GM21717 (cell line): Measurements from ENCODE around the gene FXYD5.
"Not testable (repeated sequence)": the region's sequence is repeated elsewhere in the genome, so short reads cannot be mapped to it uniquely, and the experiment has no call there.

ENCODE experiments used
- ATAC-seq: cut with Tn5 transposase; IDR thresholded peaks from one replicate; pipeline ENCODE4 v1.9.1; 2021; ENCODE audit warnings: mild to moderate bottlenecking, moderate library complexity; ENCODE audit not compliant: unreplicated experiment

The FXYD5 gene

DNA sequence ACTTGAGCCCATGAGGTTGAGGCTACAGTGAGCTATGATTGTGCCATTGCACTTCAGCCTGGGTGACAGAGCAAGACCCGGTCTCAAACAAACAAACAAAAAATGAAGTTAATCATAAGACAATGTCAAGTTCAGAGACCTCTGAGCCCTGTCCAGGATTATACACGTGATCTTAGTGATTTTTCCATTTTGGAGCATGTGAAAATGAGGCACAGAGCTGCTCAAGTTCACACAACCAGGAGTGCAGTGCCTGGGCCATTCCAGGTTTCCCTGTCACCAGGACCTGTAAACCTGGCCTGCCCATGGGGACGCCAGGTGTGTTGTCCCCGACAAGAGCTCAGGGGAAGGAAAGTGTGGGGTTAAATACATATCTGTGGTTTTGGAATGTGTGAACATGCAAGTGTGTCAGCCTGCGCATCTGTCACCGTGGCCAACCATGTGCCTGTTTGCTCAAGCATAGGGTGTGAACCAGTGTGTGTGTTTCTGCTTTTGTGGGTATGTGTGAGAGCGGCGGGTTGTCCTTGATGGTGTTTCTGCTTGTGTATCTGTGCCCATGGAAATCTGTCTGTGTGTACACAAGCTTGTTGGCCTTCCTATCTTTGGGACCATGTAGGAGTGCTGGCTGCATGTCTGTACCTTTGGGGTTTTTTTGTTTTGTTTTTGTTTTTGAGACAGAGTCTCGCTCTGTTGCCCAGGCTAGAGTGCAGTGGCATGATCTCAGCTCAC is 17.4 kb upstream of the FXYD5 start:
- no peak for ATAC-seq

DNA sequence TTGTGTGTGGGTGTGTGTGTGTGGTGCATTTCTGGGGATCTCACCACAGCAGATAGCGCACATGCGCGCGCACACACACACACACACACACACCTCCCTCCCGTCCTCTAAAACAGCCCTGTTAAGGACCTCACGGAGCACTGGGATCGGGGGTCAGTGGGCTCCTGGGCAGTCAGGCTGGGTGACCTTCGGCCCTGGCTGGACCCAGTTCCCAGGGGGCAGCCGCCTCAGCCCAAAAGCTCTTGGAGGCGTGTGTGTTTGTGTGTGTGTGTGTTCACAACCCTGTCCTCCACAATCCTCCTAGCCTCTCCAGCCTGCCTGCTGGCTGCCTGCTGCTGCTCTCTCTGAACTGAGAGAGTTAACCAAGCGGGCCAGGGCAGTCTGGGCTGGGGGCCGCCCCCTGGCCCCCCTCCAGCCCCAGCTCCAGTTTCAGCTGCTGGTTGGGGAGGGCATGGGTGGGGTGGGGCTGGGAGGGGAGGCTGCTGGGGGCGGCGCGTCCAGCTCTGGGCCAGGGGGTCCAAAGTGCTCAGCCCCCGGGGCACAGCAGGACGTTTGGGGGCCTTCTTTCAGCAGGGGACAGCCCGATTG is 16.1 kb upstream of the FXYD5 start, which contains the start of gene FXYD1:
Gene FXYD1, plus strand, starts transcription at position 520 of the 588 bp plus-strand sequence. CDS start 1,256 bp downstream, outside the sequence.
- ATAC-seq = no peak

DNA sequence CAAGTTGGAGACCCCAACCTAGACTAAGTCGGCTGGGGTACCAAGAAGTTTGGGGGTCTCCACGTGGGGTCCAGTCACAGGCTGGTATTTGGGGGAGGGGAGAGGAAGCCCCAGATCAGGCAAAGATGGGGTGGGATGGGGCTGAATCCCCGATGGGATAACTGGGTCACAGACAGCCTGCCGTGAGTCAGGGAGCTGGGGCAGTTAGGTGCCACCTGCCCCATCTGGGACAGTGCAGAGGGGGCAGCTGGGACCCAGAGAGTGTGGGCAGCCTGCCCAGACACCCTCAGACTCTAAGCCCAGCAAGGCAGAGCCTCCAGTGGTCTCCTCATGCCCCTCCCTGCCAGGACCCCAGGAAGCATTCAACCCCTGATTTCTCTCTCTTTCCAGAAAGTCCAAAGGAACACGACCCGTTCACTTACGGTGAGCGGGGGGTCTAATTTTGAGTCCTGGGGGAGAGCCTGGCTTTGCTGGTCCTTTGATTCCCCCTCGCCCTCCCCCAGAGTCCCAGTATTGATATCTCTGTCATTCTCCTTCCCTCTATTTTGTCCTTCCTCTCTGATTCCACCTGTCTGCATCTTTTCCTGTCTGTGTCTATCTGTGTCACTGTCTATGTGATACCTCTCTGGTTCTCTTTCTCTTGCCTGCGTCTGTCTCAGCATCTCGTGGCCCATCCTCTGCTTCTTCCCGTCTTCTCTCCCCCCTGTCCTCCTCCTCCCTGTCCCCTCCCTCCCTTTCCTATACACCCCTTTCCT is 14.2 kb upstream of the FXYD5 start:
- ATAC-seq = no peak

DNA sequence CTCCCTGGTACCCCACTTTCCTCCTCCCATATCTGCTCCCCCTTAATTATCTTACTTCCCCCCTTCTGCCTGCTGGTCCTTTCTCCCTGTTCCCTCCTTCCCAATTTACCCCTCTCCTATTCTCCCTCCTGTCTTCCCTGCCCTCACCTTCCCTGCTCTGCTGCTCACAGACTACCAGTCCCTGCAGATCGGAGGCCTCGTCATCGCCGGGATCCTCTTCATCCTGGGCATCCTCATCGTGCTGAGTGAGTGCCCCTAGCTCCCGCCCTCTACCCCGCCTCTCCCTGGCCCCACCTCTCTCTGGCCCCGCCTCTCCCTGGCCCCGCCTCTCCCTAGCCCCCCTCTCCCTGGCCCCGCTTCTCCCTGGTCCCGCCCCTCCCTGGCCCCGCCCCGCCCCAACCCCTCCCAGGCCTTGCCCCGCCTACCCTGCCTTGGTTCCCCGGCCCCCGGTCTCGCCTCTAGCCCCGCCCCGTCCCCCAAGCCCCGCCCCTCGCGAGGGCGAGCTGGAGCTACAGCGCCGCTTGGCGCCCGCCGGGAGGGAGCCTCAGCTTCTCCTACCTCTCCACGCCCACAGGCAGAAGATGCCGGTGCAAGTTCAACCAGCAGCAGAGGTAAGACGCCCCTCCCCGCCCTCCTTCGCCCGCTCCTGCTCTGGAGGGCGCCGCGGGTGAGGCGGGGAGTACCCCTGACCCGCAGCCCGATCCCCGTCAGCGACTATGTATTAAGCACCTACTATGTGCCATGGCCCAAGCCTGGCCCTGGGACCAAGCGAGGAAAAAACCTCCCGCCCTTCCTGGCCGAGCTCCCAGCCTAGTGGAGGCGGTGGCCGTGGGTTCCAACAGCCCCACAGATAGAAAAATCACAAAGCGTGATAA is 13.3 kb upstream of the FXYD5 start:
- no peak for ATAC-seq

DNA sequence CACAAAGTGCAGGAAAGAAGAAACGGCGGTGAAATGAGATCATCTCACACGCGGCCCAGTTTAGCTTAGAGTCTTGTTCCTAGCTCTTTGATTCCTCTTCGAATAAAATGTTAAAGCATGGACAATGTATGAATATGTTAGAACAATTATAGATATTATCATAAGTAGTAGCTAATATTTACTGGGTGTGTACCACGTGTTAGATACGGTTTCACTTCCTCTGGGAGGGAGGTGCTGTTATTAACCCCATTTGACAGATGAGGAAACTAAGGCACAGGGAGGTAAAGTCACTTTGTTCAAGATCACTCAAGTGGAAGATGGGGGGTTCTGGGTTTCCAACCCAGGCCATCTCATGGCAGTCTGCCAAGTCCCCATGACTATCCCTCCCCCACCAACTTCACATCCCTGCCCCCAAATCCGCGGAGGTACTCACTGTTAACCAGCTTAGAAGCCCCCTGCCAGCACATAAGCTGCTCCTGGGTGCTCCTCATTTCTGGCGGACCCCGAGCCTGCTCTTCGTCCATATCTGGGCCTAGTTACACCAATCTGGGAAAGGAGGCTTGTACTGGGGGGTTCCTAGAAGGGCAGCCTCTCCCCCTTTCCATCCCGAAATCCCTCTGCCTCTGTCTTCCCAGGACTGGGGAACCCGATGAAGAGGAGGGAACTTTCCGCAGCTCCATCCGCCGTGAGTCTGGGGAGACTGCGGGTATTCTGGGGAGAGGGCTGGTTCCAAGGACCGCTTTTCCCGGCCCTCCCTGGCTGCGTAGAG is 12.5 kb upstream of the FXYD5 start:
- ATAC-seq = no peak

DNA sequence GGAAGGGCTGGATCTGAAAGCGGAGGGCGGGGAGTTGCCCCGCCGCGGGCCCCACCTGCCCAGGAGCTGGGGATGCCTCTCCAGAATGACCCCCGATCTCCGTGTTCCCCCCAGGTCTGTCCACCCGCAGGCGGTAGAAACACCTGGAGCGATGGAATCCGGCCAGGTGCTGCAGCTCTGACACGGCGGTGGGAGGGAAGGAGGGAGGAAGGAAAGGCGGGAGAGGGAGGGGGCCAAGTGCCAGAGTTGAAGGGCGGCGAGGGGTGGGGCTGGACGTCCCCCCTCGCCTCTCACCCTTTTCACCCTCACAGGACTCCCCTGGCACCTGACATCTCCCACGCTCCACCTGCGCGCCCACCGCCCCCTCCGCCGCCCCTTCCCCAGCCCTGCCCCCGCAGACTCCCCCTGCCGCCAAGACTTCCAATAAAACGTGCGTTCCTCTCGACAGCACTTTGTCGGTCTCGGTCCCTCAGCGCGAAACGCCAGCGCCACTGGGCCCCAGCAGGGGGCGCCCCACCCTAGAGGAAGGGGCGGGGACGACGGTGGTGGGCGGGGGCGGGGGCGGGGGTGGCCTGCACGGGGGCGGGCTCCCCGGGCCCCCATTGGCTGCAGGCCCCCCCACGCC is 11.8 kb upstream of the FXYD5 start:
- no peak for ATAC-seq

DNA sequence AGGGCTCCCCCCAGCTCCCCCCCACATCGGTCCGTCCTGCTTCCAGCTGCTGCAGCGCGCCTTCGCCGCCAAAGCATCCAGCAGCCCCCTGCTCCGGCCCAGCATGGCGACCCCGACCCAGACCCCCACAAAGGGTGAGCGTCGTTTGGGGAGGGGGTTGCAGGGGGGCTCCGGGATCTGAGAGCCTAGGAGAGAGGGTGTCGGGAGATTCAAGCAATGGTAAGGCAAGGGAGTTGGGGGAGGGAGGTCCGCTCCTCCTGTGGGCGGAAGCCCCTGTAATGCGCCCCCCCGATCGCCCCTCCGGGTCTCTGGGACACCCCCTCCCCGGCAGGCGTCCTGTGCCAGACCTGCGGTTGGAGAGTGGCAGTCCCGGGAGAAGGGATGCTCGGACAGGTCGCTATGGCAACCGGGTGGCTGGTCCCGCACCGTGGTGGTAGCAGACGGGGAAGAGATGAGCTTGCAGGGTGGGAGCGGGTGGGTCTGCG is 11.3 kb upstream of the FXYD5 start, which contains the start of gene FXYD7:
Gene FXYD7, plus strand, starts transcription at position 25 of the 485 bp plus-strand sequence. Its CDS starts 79 bp downstream, at position 104.
- no peak for ATAC-seq

DNA sequence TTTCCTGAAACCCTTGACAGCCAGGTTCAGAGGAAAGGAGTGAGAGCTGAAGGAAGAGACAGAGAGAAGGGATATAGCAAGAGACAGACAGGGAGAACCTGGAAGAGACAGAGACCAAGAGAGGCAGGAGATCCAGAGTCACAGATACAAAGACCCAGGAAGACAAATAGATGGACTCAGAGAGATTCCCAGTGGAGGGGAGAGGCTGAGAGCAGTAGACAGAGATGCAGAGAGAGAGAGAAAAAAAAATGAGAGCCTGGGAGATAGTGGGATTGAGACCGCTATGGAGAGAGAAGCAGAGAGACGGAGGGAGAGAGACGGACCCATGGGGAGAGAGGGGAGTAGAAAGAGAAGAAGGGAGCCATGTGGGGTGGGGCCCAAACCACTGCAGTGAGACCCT is 10.7 kb upstream of the FXYD5 start:
- no peak for ATAC-seq

DNA sequence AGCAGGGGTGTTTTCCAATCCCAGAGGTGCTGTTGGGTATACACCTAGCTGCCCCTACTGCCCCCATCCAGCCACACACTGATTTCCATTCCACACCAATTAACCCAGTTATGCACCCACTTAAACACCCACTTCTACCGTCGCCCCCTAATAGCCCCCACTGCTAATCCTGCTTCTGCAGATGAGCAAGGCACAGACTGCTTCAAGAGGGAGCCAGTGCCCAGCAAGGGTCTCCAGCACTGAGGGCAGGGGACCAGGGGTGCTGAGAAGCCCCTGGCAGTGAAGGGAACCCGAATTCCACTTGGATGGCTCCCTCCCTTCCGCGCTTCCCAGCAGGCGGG is 10.3 kb upstream of the FXYD5 start:
- ATAC-seq = no peak

DNA sequence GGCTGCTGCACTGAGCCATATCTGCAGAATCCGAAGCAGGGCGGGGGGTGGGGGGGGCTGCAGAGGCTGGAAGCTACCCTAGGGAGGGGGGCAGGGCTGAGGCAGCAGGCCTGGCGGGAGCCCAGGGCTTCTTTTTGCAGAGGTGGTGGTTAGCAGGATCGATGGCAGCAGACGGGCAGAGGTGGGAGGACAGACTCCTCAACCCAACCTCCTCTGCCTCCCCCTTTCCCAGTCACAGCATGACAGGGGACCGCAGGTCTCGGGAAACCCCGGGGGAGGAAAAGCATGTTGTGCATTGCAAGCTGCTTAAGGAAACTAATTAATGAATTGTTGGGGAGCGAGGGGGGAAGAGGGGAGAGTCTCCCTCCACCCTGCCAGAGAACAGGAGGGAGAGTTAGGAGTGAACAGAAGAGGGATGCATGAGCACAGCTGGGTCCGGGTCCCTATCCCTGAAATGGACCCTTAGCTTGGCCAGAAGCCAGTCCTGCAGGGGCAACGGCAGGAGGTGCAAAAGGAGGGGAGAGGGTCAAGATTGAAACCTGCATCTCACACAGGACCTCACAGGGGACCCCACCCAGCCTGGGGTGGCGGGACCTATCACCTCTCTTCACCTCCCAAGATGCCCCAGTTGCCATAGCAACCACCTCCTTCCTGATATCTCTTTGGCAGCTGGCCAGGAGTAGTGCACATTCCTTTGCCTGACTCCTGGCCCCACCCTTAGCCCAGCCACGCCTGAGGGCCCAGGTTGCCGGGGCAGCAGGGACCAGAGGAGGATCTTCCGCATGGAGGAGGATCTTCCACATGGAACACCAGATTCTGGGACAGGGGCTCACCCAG is 9.7 kb upstream of the FXYD5 start:
- ATAC-seq = no peak

DNA sequence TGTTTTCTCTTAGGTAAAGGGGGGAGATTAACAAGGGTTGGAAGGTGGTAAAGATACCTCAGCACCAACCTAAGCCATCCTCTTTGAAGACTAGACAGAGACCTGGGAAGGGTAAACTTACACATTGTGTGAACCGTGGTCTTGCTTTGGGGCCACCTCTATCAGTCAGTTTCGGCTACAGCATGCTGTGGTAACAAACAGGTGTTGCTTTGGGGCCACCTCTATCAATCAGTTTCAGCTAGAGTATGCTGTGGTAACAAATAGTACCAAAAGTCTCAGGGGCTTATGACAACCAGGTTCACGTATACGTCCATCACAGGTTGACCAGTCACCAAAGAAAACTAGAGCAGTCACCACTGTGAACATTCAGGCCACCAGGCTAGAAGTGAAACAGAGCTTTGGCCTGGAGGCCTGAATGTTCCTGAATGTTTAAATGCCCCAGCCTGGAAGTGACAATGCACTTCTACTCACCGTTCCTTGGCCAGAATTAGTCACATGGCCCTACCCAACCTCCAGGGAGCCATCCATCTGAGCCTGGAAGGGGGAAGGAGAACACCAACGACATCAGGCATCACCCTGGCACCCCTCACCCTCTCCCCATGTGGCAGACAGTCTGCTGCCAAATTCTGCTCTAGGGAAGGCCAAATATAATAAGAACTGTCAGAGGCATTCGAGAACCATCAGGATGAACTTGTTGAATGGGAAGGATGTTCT is 7.6 kb upstream of the FXYD5 start:
- ATAC-seq = no peak

DNA sequence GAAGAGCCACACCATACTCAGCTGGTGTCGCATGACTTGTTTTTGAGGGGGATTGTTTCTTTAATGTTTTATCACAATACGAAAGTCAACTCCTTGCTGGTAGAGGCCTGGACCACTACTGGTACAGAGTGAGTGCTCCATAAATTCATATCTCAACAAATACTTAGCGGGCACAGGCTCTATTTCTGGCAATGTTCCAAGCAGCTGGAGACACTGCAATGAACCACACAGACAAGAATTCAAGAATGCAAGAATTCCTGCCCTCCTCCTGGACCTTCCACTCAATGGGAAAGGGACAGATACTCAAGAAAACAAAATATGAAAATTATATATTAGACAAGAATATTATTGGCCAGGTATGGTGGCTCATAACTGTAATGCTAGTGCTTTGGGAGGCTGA is 5.1 kb upstream of the FXYD5 start:
- no peak for ATAC-seq

DNA sequence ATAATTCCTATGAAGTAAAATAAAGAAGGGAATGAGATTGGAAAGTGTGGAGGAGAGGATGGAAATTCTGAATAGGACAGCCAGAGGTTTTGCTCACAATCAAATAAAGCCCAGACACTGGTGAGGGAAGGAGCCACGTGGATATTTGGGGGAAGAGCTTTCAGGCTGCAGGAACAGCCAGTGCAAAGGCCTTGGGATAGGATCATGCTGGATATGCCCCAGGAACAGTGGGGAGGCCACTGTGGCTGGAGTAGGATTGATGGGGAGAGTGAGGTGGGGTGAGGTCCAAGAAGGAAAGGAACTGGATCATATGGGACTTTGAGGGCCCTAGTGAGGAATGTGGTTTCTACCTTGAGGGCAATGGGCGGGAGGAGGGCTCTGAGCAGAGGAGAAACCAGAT is 4.1 kb upstream of the FXYD5 start:
- ATAC-seq = no peak

DNA sequence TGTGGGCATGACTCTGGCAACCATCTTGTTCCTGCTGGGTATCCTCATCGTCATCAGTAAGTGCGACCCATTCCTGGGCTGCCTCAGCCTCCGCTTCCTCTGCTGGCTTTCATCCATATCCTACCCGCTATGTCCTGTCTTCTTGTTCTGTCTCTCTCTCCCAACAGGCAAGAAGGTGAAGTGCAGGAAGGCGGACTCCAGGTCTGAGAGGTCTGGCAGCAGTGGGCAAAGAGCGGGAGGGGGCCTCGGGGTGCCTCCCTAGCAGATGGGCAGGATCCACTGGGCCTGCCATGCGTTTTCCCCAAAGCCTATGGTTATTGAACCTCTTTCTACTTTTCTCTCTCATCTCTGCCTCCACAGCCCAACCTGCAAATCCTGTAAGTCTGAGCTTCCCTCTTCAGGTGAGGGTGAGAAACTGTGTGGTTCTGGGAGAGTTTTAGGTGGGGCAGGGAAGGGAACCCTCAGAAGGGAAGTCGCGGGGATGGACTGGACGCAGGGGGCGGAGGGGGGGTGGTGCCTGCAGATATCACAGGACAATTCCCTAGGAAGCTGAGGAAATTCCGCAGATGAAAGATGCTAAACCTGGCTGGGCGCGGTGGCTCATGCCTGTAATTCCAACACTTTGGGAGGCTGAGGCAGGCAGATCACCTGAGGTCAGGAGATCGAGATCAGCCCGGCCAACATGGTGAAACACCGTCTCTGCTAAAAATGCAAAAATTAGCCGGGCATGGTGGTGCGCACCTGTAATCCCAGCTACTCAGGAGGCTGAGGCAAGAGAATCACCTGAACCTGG is 3.1 kb upstream of the FXYD5 start:
- ATAC-seq = no peak

DNA sequence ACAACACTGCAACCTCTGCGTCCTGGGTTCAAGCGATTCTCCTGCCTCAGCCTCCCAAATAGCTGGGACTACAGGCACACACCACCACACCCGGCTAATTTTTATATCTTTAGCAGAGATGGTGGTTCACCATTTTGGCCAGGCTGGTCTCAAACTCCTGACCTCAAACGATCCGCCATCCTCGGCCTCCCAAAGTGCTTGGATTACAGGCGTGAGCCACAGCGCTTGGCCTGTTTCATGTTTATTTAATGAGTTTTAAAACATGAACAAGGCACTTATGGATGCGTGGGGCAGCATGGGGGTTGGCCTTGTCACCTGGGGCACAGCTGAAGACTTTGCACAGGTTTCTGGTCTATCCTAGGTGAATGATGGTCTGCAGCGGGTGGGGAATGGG is 1.4 kb upstream of the FXYD5 start:
- not testable (repeated sequence) for ATAC-seq

DNA sequence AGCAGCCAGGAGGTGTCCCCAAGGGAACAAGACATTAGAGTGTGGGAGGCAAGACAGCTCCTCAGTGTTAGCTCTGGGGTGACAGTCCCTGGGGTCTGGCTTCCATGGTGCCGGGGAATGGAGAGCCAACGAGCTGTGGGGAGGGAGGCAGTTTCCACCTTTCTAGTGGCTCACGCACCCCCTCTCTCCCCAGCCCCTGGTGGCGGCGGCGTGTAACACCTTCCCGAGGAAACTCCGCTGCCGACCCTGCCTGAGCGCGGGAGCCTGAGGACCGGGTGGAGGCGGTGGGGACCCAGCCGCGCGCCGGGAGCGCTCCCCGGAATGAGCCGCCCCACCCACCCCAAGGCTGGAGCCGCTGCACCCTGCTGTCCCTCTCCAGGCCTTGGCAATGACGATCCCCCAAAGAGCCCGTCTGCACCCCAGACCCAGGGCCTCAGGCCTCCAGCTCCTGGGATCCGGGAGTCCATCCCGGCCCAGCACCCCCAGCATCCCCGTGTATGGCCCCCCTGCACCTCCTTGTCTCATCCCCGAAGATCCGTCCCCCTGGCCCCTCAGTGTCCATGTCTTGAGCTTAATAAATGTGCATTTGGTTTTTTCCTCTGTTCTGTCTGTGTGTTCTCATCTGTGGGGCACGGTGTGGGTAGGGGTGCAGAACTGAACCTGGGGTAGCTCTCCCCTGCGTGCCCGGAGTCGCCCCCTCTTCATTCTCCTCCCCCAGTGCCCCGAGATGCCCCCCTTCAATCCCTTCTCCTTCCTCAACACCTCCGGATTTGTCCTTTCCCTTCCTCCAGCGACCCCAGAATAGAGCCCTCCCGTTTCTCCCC is 622 bp upstream of the FXYD5 start:
- ATAC-seq = no peak

DNA sequence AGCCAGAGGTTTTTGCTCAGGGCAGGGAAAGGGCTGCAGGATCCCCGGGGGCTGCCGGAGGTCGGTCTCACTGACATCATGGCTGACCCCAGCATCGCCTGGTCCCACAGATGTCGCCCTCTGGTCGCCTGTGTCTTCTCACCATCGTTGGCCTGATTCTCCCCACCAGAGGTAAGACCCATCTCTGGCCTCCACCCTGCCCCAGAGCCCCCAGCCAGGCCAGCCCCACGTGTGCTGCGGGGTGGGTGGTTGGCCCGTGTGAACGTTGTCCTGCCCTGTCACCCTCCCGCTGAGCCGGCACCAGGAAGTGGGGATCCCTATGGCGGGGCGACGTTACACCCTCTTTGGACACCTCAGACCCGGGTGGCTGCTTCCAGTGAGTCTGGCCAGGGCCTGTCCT is 906 bp downstream of the FXYD5 start:
- peak; percentile 30 for ATAC-seq
